C4-2B (cell line): ENCODE data around the gene DBN1.

Experiments
- CTCF ChIP-seq: fragments of 450-650 bp; conservative IDR thresholded peaks from 2 replicates; pipeline ENCODE4 v1.5.1; 2017; ENCODE audit warnings: mild to moderate bottlenecking
- ZFX ChIP-seq: fragments of 450-650 bp; IDR thresholded peaks from 2 replicates; pipeline ENCODE4 v1.6.1; 2017

DNA sequence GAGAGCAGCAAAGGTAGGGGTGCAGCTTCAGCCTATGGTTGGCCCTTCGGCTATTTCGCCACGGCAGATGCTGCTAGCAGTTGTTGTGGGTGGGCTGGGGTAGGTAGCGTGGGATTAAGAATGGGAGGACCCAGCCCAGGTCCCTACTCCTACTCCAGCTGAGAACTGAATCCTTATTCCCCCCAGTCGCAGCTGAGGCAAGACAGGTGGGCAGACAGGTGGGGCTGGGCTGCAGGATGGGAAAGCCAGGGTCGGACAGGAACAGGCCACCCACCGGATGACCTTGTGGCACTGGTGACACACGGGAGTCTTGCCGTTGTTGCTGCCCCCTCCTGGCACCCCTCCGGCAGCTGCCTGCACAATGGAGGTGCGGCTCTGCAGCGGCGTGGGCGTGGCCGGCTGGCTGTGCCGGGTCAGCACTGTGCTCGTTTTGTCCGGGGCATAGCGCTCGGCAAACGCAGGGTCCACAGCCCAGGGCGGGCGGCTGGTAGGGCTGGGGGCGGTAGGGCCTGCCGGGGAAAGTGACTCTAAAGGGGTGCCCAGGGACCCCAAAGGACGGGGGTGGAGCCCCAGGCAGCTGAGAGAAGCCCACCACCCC is 15.8 kb upstream of the DBN1 start:
- TF ChIP-seq CTCF (no peak), ZFX (no peak)
